HG02852 (cell line): ENCODE data around the gene ISCA1.

Experiments used
- ATAC-seq: cut with Tn5 transposase; IDR thresholded peaks from one replicate; pipeline ENCODE4 v1.9.1; 2021; ENCODE audit warnings: mild to moderate bottlenecking, moderate library complexity; ENCODE audit not compliant: unreplicated experiment

Gene ISCA1

DNA sequence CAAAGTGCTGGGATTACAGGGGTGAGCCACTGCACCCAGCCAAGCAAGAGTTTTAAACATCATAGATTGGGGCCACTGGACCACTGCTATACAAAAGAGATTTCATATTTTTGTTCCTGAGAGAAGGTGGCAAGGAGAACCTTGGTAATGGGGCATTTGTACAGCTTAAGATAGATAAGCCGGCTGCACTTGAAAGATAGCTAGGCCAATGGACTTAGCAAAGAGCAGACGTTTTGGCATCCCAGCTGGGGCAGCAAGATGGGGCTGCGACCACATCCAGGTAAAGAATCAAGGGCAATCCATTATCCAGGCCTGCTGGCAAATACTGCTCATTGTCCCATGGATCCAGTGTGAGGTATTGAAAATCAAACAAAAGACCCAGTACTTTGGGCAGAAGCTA is 3.9 kb upstream of the ISCA1 start:
- ATAC-seq: no peak

DNA sequence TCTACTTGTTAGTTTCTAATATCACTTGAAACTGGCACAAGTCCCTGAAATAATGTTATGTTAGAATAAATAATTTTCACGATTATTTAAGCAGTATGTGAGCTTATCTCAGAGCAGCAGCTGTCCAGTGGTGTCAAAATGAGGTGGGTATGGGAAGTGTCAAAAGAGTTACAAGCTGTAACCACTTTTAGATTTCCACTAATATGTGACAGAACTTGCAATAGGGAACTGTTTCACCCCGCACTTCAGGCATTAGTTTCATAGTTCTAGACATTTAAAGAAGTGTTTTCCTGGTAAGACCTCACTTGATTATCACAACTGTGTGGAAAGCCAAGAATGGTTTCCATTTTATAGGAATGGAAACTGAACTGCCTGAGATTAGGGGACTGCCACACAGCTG is 2.9 kb upstream of the ISCA1 start:
- no peak for ATAC-seq

DNA sequence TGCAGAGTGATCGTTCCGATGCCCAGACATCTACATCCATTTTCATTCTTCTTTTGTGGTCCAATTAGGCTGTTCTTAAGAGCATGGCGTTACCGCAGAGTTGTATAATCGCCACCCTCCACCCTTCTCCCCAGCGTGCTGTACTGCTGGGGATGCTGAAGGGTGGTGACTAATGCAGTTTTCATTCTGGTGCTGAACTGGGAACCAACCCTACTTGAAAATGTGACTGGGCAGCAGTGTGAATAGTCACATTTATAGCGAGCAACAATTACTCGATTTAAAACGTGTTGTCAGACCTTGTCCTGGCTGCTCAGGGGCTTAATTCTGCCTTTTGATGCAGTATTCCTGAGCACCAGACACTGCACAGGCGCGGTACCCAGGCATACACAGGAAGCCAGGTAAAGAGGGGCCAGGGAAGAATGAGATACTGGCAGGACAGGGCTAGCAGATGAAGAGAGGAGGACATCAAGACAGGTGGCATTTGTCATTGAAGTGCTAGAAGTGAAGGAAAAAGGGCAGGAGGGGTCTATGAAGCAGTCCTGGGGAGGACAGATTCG is 719 bp upstream of the ISCA1 start:
- peak; percentile 9 for ATAC-seq

DNA sequence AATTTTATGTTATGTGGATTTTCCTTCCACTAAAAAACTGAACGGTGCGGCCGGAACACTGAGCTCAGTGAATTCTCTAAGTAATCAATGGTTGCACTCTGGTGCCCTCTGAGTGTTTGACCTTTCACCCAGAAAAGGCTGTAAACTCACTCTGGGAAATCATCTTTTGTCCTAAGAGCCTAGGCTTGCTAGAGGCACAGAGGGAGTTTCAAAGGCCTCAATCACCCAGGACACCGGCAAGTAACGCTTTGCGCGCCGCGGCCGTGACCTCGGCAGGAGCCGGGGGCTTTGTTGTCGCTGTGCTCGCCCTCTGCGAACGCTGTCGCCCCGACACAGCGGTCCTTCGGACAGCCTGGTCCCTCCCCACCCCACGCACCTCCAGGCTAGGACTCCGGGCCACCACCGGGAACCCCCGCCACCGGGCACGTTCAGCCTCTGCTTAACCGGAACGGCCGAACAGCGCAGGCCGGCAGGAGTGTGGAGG is 703 bp downstream of the ISCA1 start:
- ATAC-seq: peak; percentile 34

DNA sequence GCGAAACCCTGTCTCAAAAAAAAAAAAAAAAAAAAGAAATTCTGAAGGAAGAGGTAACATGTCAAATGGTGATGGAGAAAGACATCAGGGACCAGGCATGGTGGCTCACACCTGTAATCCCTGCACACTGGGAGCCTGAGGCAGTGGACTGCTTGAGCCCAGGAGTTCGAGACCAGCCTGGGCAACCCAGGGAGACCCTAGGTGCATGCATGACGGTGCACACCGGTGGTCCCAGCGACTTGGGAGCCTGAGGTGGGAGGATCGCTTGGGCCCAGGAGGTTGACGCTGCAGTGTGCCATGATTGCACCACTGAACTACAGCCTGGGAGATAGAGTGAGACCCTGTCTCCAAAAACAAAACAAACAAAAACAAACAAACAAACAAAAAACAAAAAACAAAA is 1.8 kb downstream of the ISCA1 start:
- no peak for ATAC-seq

DNA sequence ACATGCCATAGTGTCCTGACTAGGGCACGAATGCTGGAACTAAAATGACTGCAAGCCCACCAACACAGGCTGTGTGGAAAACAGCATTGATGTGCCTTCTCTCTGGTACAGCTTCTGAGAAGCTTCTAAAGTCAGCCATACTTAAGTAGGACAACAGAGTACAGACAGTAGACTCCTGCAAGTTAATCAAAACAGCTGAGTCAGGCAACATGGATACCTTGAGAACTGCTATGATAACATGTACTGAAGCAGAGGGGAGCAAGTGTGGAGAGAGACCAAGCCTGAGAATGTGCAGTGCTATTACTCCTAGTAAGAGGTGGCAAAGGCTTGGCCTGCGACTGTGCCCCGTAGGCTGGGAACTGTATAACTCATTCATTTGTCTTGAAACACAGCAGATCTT is 2.5 kb downstream of the ISCA1 start:
- ATAC-seq: no peak

DNA sequence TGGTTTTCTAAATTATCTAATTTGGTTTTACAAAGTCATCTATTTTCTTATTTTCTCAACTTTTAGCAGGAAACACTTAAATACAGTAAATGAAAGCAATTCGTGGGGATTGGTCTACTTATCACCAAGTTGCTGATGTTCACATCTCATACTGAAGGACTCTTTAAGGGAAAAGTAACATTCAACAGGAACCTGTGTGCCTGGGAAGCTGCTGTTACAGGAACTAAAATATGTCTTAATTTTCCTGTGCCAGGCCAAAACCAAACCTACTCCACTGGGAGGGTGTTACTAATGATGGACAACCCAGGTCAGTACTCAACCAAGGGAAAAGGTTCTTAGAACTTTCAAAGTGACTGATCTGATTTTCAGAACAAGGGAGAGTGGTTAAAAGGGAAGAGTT is 5.3 kb downstream of the ISCA1 start:
- no peak for ATAC-seq

DNA sequence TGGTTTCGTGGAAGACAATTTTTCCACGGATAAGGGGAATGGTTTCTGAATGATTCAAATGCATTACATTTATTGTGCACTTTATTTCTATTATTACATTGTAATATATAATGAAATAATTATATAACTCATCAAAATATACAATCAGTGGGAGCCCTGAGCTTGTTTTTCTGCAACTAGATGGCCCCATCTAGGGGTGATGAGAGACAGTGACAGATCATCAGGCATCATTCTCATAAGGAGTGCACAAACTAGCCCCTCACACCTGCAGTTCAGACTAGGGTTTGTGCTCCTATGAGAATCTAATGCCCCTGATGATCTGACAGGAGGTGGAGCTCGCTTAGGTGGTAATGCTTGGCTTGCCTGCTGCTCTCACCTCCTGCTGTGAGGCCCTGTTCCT is 6.4 kb downstream of the ISCA1 start:
- ATAC-seq: no peak

DNA sequence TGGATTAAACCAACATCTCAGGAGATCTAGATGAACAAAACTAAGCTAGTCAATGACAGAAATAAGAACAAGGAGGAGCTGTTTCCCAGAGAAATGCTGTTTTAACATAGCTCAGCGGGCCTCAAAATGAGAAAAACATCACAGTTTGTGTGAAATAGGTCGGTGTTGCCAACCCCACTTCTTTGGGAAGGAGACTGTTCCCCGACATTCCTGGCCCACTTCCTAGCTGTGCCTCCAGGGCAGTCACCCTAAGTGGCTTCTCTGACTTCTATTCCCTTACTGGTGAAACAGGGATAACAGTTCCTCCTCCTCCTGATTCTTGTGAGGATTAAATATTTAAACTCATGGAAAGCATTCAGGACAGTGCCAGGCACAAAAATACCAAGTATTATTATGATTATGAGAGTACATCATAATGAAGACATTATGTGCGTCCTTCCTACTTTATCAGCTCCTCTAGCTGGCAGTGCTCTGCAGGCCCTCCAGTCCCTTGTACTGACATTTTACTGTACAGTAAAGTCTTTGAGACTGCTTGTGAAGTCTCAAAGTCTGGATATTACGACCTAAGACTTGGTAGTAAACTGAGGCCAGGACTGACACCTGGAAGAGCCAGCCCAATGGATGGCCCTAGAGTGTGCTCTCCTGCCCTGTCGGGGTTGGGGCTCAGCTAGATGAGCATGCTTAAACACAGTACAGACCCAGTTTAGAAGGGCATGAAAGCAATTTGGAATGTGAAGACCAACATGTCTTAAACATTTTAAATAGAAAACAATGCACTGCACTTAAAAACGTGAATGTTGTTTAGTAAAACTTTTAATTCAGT is 7.3 kb downstream of the ISCA1 start:
- no peak for ATAC-seq

DNA sequence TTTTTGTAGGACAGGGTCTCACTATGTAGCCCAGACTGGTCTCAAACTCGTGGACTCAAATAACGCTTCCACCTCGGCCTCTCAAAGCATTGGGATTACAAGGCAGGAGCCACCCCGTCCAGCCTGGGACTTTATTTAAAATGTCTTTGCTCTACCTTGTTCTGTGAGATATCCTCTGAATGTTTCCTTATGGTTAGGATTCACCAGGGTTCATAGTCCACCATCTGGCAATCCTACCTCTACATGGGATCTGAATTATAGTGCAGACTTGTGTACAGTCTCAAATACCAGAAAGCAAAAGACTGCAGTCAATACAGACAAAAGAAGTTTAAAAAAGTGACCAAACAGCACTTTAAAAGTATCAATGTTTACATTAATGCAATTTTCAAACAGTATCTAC is 10.1 kb downstream of the ISCA1 start:
- ATAC-seq: no peak

DNA sequence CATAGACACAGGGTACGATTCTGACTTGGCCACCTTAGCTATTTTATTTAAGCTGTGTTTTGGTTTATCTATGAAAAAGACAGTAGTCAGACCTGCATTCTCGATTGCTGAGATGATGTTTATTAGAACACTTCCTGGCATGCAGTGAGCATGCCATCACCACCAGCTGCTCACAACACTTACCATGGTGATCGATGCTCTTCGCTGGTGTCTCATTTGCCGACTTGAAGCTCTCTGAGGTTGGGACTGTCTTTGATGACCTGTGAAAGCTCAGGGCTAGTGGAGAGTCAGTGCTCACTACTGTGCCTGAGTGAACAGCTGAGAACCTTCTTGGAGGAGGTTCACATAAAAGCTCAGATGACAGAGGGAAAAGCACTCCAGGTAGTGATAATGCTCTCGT is 18.5 kb downstream of the ISCA1 start:
- ATAC-seq: no peak

DNA sequence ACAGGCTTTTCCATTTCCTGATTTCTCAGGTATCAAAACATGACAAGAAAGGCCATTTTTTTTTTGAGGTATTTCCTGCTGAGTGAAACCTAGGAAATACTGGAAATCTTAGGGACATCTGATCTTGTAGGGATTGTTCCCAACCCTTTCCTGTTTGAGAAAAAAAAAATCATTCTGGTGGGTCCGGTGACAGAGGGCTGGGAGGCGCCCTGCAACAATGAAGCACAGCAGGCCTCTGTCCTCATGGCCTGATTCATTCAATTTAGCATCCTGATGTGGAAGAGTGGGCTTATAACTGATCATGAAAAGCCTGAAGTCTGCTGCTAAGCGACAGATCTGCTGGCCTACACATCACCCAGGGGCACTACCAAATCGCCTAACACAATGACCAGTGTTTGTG is 19.8 kb downstream of the ISCA1 start:
- no peak for ATAC-seq

DNA sequence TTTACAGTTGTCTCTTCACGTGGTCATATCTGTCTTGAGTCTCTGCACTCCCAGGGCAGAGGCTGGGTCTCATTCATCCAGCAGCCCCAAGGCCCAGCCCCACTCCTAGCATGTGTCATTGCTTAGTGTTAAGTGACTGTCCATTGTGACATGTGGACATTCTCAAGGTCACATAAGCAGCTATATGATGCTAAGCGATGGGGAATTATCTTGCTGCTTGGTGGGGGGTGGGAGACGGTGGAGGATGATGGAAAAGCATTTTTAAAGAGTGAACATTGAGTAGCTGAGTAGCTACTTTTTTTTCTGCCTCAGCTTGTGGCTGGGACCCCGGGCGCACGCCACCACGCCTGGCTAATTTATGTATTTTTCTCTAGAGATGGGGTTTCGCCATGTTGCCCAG is 22.8 kb downstream of the ISCA1 start, which contains the start of gene C9orf153:
TSS of gene C9orf153 (minus strand) at position 101 of the 400 bp plus-strand sequence. CDS start 30,054 bp downstream, outside the sequence.
- ATAC-seq: no peak

DNA sequence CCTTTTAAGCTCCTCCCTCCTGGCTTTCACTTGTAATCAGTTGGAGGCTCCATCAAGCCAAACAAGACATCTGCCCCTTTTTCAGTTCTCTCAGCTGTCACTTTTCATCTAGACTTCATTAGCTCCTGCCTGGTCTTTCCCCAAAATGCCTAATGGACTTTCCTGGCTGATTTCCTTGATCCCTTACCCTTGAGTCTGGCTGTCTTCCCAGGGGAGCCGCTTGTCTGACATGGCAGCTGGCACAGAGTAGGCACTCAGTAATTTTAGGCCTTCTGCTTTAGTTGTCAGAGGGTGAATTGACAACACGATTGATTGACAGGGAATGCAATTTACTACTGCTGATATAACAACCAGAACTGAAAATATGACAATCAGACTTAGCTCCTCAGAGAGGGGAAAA is 24.9 kb downstream of the ISCA1 start:
- ATAC-seq: no peak

DNA sequence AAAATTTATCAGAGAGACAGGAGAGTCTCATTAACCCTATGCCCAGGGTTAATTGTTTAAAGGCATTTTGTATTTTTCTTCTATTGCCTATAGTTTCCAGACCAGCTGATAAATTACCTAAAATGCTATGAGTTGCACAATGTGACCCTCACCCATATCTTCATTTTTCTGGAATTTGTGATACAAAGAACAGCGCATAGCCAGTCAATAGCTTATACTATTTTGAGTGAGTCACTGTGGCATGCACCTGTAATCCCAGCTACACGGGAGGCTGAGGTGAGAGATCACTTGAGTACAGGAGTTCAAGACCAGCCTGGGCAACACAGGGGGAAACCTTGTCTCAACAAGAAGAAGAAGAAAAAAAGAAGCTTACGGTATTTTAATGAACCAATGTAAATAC is 25.7 kb downstream of the ISCA1 start:
- ATAC-seq: no peak

DNA sequence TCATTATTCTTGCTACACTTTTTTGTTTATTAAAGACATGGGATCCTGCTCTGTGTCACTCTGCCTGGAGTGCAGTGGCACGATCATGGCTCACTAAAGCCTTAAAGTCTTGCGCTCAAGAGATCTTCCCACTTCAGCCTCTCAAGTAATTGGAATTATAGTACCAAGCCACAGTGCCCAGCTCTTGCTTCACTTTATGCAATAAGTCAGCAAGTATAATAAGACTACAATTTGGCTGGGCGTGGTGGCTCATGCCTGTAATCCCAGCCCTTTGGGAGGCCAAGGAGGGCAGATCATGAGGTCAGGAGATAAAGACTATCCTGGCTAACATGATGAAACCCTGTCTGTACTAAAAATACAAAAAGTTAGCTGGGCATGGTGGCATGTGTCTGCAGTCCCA is 28.8 kb downstream of the ISCA1 start:
- no peak for ATAC-seq

DNA sequence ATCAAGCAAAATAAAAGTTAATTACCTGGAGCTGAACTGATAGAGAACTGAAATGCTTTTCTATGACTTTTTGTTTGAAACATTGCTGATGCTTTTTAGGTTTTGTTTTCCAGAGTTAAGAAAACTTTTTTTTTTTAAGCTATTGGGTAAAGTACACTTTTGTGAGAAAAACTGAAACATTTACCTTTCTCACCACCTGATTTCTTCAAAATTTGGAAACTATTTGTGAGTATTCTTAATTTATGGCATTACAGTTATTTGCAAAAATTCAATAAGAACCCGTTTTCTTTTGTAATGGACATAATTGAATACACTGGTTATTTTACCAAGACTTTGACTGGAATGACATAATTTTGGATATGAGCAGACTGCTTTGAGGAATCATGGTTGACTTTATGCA is 29.5 kb downstream of the ISCA1 start:
- ATAC-seq: no peak

DNA sequence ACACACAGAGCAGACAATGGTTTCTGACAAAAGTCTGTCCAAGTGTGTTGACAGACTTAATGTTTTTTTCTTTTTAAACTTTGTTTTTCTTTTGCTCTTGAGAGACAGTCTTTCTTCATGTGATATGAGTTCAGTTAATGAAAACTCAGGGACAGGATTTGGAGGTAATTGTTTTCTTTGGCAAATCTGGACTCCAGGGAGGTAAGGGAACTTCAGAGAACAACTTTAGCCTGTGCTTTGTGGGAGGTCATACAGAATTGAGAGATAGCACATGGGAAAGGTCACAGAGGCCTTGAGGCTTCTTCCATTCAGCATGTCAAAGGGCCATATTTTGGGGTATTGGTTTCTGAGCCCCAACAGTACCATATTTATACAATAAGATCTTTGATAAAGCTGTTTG is 32.2 kb downstream of the ISCA1 start:
- ATAC-seq: no peak

DNA sequence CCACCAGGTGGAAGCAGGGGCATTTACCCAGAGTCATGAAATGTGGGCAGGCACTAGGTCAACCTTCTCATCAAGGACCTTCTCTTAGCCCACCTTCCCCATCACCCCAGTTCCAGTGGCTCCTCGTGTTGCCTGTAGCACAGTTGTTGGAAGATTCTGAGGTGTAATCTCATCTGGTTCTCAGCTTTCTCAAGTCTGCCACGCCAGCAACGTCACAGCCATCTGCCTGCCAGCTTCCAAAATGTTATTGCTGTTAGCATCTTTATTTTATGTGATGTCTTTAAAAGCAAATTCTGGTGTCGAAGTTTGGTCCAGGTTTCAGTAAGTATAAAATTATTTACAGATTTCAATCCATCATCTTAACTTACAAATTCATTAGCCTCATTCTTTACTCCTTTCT is 33.6 kb downstream of the ISCA1 start:
- no peak for ATAC-seq

DNA sequence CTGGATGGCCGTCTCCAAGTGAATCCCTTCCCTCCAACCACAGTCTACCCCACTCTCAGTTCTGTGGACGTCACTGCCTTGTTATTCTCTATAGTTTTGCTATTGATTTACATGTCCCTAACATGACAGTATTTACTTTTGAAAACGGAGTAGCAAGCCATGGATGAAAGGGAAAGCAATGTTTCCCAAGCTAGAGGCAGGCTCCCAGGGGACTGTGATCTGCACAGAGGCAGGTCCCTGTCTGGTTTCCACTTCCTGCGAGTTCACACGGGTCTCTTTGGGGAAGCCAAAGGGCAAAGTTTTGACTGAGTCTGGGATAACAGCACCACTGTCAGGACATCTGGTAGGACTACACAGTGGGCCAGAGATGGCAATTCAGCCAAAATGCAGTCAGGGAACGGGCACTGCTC is 35.6 kb downstream of the ISCA1 start:
- ATAC-seq: peak; percentile 81

DNA sequence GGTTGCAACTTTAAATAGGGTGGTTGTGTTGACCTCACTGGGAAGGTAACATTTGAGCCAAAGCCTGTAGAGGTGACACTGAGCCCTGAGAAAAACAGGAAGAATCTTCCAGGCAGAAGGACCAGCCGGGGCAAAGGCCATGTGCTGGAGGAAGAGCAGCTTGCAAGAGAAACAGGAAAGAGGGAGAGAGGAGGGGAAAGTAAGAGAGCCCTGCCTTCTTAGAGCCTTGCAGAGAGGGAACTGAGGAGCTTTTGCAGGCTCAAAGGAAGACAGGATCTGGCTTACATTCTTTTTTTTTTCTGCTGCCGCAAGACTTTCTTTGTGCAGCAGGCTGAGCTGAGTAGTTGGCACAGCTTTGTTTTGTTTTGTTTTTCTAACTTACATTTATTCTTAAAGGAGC is 40.3 kb downstream of the ISCA1 start:
- ATAC-seq: no peak

DNA sequence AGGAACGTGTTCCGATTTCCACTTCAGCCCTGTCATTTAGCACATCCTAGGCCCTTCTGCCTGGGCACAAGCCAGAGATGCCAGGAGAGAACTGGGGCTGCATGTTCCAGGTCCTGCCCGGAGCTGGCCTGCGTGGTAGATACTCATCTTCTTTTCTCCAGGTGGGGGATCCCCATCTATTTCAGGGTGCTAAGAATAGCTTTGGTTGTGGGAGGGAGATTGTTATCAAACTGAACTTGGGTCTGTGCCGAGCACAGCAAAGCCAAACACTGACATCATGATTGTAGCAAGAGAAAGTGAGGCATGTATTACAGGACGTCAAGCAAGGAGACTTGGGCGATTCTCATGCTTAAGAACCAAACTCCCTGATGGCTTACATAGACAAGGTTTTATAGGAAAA is 41.1 kb downstream of the ISCA1 start:
- no peak for ATAC-seq
